Mesothelial cell of epicardium (in vitro differentiated cells): ENCODE data around the gene AUP1. TPM values are rescaled to one million over a fixed set of nuclear protein-coding genes. Genes with fewer than 3 reads are reported as not detected.
A peak's percentile ranks its signal among the peaks of the same experiment; 100 is the strongest.

Experiments
- DNase-seq, 2 experiments: peaks; one replicate each; pipeline ENCODE4 v3.0.0; 2021; ENCODE audit warnings: low spot score in 2 of 2; ENCODE audit not compliant: unreplicated experiment in 2 of 2
- H3K27ac Mint-ChIP-seq: 2 replicates; pipeline ENCODE4 v1.8.0; 2021; ENCODE audit warnings: mixed read lengths
- H3K27me3 Mint-ChIP-seq: 2 replicates; pipeline ENCODE4 v1.8.0; 2021; ENCODE audit warnings: low read depth, mixed read lengths
- H3K36me3 Mint-ChIP-seq: 2 replicates; pipeline ENCODE4 v1.8.0; 2021; ENCODE audit warnings: mixed read lengths
- H3K4me1 Mint-ChIP-seq: 2 replicates; pipeline ENCODE4 v1.8.0; 2021; ENCODE audit warnings: mixed read lengths
- H3K4me3 Mint-ChIP-seq: 2 replicates; pipeline ENCODE4 v1.8.0; 2021; ENCODE audit warnings: mild to moderate bottlenecking, moderate library complexity, mixed read lengths
- H3K9me3 Mint-ChIP-seq: 2 replicates; pipeline ENCODE4 v1.8.0; 2021; ENCODE audit warnings: mixed read lengths
- CTCF ChIP-seq: fragments of 200-600 bp; sonication (generic); IDR thresholded peaks from one replicate; pipeline ENCODE4 v1.5.0; 2021; ENCODE audit warnings: antibody characterized with exemption; ENCODE audit not compliant: unreplicated experiment
- total RNA-seq: library from RNA; stranded (reverse); gene quantifications from 3 replicates; pipeline ENCODE4 v1.2.1, GENCODE V29; 2021

Gene AUP1
- total RNA-seq, 1 donor from 2014 or later = 86.2 TPM

- Mint-ChIP-seq H3K36me3 (peaks cover 16% of the 10 kb centered on the region), H3K9me3 (no peaks in the 10 kb centered on the region), H3K27me3 (peaks cover 81% of the 10 kb centered on the region), H3K27ac (no peak overlapping the region), H3K4me1 (peaks cover 59% of the 10 kb centered on the region), H3K4me3 (peak overlapping the region; percentile 68)
- no peak for TF ChIP-seq CTCF
- no peak for DNase-seq
Observed at GRCh38 chr2:74502147-74502719, 27.3 kb downstream of the AUP1 start.

- no peak for DNase-seq
- H3K27ac Mint-ChIP-seq = no peak overlapping the region
- no peak for TF ChIP-seq CTCF
- peaks cover 51% of the 10 kb centered on the region for H3K4me1 Mint-ChIP-seq
- peak overlapping the region; percentile 68 for H3K4me3 Mint-ChIP-seq
- no peaks in the 10 kb centered on the region for H3K9me3 Mint-ChIP-seq
- H3K36me3 Mint-ChIP-seq = peaks cover 13% of the 10 kb centered on the region
- peaks cover 88% of the 10 kb centered on the region for H3K27me3 Mint-ChIP-seq
Observed at GRCh38 chr2:74501335-74502071, 28.0 kb downstream of the AUP1 start.

GRCh38 chr2:74500578-74500946 lies 28.9 kb downstream of the AUP1 start:
- H3K27me3 Mint-ChIP-seq = peaks cover 95% of the 10 kb centered on the region

GRCh38 chr2:74499940-74500577 lies 29.4 kb downstream of the AUP1 start:
- no peak for DNase-seq
- TF ChIP-seq CTCF = no peak
- Mint-ChIP-seq H3K9me3 (no peaks in the 10 kb centered on the region), H3K27me3 (peaks cover 91% of the 10 kb centered on the region), H3K4me3 (peak overlapping the region; percentile 75), H3K27ac (no peak overlapping the region), H3K36me3 (peaks cover 8% of the 10 kb centered on the region), H3K4me1 (peaks cover 48% of the 10 kb centered on the region)

More at GRCh38 chr2:74500578-74500946, 28.9 kb downstream of the AUP1 start:
- Mint-ChIP-seq H3K4me3 (no peak overlapping the region), H3K4me1 (peaks cover 50% of the 10 kb centered on the region), H3K9me3 (no peaks in the 10 kb centered on the region), H3K36me3 (peaks cover 12% of the 10 kb centered on the region), H3K27ac (no peak overlapping the region)
- no peak for DNase-seq
- no peak for TF ChIP-seq CTCF

GRCh38 chr2:74499267-74499939 lies 30.1 kb downstream of the AUP1 start, which contains the start of gene LBX2:
Gene LBX2 (minus strand): TSS chr2:74499603. CDS start chr2:74499537, 66 bp downstream.
- Mint-ChIP-seq H3K9me3 (no peaks in the 10 kb centered on the region), H3K27ac (no peak within 1 kb of the TSS), H3K27me3 (peaks cover 85% of the 10 kb centered on the region), H3K4me1 (peaks cover 43% of the 10 kb centered on the region), H3K4me3 (peak within 1 kb of the TSS; percentile 75), H3K36me3 (peaks cover 2% of the 10 kb centered on the region)
- peak in 1 of 2 experiments; percentile 52 for DNase-seq
- no peak for TF ChIP-seq CTCF
